ENCODE results near the gene PODXL2.

Gene PODXL2

GRCh38 chr3:127614928-127615589, 13.9 kb upstream of the PODXL2 start:
- H3K9ac ChIP-seq (ENCODE audit: low read depth, low read length): no peak overlapping the region
- peaks cover 39% of the 10 kb centered on the region for H3K79me2 ChIP-seq (ENCODE audit: insufficient read depth, low read length)
- H3K4me3 ChIP-seq (ENCODE audit: low read depth in 1 of 2, low read length in 2 of 2): no peak overlapping the region
- DNase-seq: no peak
- H3K36me3 ChIP-seq (ENCODE audit: insufficient read depth, low read length): peaks cover 96% of the 10 kb centered on the region
- no peaks in the 10 kb centered on the region for H3K27me3 ChIP-seq (ENCODE audit: insufficient read depth, low read length, poor library complexity)
- ATAC-seq (ENCODE audit: insufficient read depth, low read depth): 0 out of 3 replicates have a peak, but pooled peaks have one; percentile 39
- no peaks in the 10 kb centered on the region for H3K9me3 ChIP-seq (ENCODE audit: insufficient read depth, low read length, severe bottlenecking)
- H4K20me1 ChIP-seq (ENCODE audit: insufficient read depth, low read length): peaks cover 87% of the 10 kb centered on the region
- H3K4me1 ChIP-seq (ENCODE audit: insufficient read depth, low read length): no peaks in the 10 kb centered on the region
- no peak overlapping the region for H3K4me2 ChIP-seq (ENCODE audit: insufficient read depth, low read length)
- no peak for TF ChIP-seq CTCF (IDR thresholded peaks at IDR 0.05; ENCODE audit: borderline replicate concordance, extremely low read depth, low read length, poor library complexity, severe bottlenecking)
- TF ChIP-seq EZH2 (IDR thresholded peaks at IDR 0.05; ENCODE audit: borderline replicate concordance, low read depth, low read length, severe bottlenecking): no peak
- H3K27ac ChIP-seq (ENCODE audit: low read length): no peak overlapping the region
- no peak overlapping the region for H2AFZ ChIP-seq (ENCODE audit: low read depth, low read length)

- no peaks in the 10 kb centered on the region for H3K9me3 ChIP-seq (ENCODE audit: insufficient read depth, low read length, severe bottlenecking)
- no peaks in the 10 kb centered on the region for H3K4me1 ChIP-seq (ENCODE audit: insufficient read depth, low read length)
- no peak overlapping the region for H3K9ac ChIP-seq (ENCODE audit: low read depth, low read length)
- DNase-seq (no peak), ATAC-seq (ENCODE audit: insufficient read depth, low read depth) (no peak)
- H3K79me2 ChIP-seq (ENCODE audit: insufficient read depth, low read length): peaks cover 32% of the 10 kb centered on the region
- H2AFZ ChIP-seq (ENCODE audit: low read depth, low read length): no peak overlapping the region
- peaks cover 86% of the 10 kb centered on the region for H4K20me1 ChIP-seq (ENCODE audit: insufficient read depth, low read length)
- H3K27ac ChIP-seq (ENCODE audit: low read length): no peak overlapping the region
- H3K36me3 ChIP-seq (ENCODE audit: insufficient read depth, low read length): peaks cover 96% of the 10 kb centered on the region
- no peak overlapping the region for H3K4me3 ChIP-seq (ENCODE audit: low read depth in 1 of 2, low read length in 2 of 2)
- no peaks in the 10 kb centered on the region for H3K27me3 ChIP-seq (ENCODE audit: insufficient read depth, low read length, poor library complexity)
- no peak for TF ChIP-seq EZH2 (IDR thresholded peaks at IDR 0.05; ENCODE audit: borderline replicate concordance, low read depth, low read length, severe bottlenecking)
- TF ChIP-seq CTCF (IDR thresholded peaks at IDR 0.05; ENCODE audit: borderline replicate concordance, extremely low read depth, low read length, poor library complexity, severe bottlenecking): no peak
- no peak overlapping the region for H3K4me2 ChIP-seq (ENCODE audit: insufficient read depth, low read length)
Measured at GRCh38 chr3:127615631-127616305, 13.2 kb upstream of the PODXL2 start.

- H3K27ac ChIP-seq (ENCODE audit: low read length): no peak overlapping the region
- ATAC-seq (ENCODE audit: insufficient read depth, low read depth) (no peak), DNase-seq (no peak)
- no peaks in the 10 kb centered on the region for H3K9me3 ChIP-seq (ENCODE audit: insufficient read depth, low read length, severe bottlenecking)
- H3K27me3 ChIP-seq (ENCODE audit: insufficient read depth, low read length, poor library complexity): no peaks in the 10 kb centered on the region
- TF ChIP-seq CTCF (IDR thresholded peaks at IDR 0.05; ENCODE audit: borderline replicate concordance, extremely low read depth, low read length, poor library complexity, severe bottlenecking): no peak
- peaks cover 90% of the 10 kb centered on the region for H4K20me1 ChIP-seq (ENCODE audit: insufficient read depth, low read length)
- H3K4me2 ChIP-seq (ENCODE audit: insufficient read depth, low read length): no peak overlapping the region
- peaks cover 100% of the 10 kb centered on the region for H3K36me3 ChIP-seq (ENCODE audit: insufficient read depth, low read length)
- H2AFZ ChIP-seq (ENCODE audit: low read depth, low read length): no peak overlapping the region
- no peak overlapping the region for H3K9ac ChIP-seq (ENCODE audit: low read depth, low read length)
- no peaks in the 10 kb centered on the region for H3K4me1 ChIP-seq (ENCODE audit: insufficient read depth, low read length)
- peaks cover 24% of the 10 kb centered on the region for H3K79me2 ChIP-seq (ENCODE audit: insufficient read depth, low read length)
- no peak overlapping the region for H3K4me3 ChIP-seq (ENCODE audit: low read depth in 1 of 2, low read length in 2 of 2)
Measured at GRCh38 chr3:127616836-127617605, 12.0 kb upstream of the PODXL2 start.

All from DND-41 (cell line).